A204.1 (cell line): ENCODE results near the gene MAN1C1.
"Not testable (repeated sequence)": the region's sequence is repeated elsewhere in the genome, so short reads cannot be mapped to it uniquely, and the experiment has no call there.

Experiments used
- FAIRE-seq: peaks from 2 replicates; lab custom pipeline; 2012; peaks lifted over from hg19 to GRCh38; lab: Jason Lieb, UNC

The MAN1C1 gene

DNA sequence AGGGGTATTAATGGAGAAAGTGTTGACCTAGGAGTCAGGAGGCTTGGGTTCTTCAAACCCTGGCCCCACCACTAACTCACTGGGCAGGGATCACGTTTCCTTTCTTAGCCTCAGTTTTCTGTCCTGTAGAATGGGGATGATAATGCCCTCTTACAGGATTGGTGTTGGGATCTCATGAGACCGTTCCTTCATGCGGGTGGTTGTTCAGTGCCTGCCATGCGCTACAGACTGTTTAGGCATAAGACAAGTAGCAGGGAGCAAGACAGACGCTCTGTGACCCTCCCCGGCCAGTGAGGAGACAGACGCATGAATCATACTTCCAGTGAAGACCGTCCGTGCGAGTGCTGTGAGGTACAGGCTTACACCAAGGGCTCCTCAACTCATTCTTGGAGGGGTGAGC, 81.7 kb downstream of the MAN1C1 start:
- FAIRE-seq, result no peak

DNA sequence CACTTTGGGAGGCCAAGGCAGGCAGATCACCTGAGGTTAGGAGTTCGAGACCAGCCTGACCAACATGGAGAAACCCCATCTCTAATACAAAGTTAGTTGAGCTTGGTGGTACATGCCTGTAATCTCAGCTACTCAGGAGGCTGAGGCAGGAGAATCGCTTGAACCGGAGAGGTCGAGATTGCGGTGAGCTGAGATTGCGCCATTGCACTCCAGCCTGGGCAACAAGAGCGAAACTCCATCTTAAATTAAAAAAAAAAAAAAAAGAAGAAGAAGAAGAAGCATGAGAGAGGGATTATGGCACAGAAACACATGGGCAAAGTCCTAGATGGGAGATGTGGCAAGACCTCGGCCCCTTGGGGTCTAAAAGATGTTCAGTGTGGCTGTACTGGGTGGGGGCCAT, 82.5 kb downstream of the MAN1C1 start:
- not testable (repeated sequence) for FAIRE-seq

DNA sequence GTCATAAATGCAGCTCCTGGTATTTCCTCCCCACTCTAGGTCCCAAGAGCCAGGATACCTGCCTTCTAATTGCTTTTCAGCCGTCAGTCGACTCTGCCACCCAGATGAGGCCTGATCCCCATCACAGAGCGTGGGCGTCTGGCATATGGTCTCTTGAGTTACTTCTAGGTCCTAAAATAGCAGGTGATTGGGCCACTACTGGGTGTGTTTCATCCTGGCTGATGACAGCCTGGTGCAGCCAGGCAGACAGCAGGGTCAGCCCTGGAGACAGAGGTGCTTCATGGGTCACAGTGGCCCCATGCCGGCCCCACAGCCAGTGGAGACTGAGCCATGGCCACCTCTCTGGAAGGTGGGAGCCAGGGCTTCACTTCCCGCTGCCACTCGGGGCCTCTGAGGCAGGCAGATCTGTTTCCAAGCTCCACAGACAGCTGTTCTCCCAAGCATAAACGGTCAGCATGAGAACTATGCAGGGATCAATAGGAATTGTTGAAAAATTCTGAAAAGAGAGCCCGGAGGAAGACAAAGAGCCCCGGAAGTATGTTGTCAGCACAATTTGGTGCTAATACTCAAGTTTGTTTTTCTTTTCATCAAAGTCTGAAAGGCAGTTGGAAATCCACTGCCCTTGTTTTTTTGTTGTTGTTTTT, 83.0 kb downstream of the MAN1C1 start:
- no peak for FAIRE-seq

GRCh38 chr1:25700144-25700523, 83.5 kb downstream of the MAN1C1 start:
- no peak for FAIRE-seq

DNA sequence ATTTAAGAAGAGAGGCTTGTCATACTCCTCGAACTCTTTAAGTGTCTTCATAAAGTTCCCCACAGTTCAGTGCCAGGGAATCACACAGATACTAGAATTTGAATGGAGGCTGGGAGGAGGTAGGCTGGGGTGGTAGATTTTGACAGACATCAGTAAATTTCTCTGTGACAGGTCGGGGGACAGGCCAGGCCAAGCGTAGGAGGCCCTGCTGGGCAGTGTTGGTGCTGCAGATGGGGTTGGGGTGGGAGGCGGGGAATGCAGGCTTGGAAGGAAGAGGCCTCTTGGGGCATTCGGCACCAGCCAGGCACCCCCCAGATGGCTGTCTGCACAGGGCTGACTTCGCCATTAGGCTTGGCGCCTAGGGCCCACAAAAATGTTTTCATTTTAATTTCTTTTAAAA, 84.0 kb downstream of the MAN1C1 start:
- no peak for FAIRE-seq

GRCh38 chr1:25701030-25701785, 84.6 kb downstream of the MAN1C1 start:
- FAIRE-seq, result no peak

DNA sequence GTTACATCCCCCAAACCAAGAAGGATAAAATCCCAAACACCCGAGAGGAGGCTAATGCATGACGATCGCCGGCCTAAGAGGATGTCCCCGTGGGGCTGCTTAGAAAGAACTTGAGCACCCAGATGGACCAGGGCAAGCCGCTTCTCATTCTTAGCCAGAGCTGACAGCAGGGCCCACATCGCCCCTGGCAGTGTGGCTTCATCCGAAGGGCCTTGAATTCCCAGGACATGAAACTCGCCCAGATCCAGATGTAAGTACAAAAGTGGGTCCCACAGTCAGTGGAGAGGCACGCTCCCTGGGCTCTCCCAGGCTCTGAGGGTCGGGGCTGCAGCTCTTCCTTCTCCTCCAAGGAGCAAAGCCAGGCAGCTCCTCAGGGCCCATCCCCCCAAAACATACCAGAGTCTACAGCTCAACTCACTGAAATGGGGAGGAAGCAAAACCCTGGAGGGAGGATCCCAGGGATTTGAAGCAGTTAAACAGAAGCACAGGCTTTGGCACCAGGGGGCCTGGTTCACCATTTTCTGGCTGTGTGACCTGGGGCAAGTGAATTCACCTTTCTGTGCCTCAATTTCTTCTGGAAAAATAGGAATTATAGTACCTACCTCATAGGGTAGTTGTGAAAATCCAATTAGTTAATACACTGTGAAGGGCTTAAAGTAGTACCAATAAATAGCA, 85.6 kb downstream of the MAN1C1 start:
- no peak for FAIRE-seq

GRCh38 chr1:25703041-25703440, 86.5 kb downstream of the MAN1C1 start:
- no peak for FAIRE-seq

- no peak for FAIRE-seq
Measured at GRCh38 chr1:25703671-25704266, 87.2 kb downstream of the MAN1C1 start.

DNA sequence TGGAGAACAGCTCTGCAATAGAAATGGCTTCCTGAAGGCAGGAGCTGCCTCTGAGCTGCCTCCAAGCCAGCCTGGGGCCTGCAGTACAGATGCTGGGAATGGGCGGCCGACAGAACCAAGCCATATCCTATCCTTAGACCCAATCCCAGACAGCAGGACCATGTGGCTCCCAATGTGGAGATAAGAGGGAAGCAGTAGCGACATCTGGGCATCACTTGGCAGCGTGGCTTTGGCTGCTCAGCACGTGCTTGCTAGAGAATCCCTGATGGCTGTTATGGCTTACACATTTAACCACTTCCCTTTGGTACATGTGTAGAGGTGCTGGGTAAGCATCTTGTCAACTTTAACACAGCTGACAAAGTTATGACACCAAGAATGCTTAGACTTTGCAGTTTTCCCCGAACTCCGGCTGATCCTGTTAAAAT, 87.7 kb downstream of the MAN1C1 start:
- FAIRE-seq, result no peak

- FAIRE-seq, result no peak
Measured at GRCh38 chr1:25705699-25706098, 89.1 kb downstream of the MAN1C1 start.

DNA sequence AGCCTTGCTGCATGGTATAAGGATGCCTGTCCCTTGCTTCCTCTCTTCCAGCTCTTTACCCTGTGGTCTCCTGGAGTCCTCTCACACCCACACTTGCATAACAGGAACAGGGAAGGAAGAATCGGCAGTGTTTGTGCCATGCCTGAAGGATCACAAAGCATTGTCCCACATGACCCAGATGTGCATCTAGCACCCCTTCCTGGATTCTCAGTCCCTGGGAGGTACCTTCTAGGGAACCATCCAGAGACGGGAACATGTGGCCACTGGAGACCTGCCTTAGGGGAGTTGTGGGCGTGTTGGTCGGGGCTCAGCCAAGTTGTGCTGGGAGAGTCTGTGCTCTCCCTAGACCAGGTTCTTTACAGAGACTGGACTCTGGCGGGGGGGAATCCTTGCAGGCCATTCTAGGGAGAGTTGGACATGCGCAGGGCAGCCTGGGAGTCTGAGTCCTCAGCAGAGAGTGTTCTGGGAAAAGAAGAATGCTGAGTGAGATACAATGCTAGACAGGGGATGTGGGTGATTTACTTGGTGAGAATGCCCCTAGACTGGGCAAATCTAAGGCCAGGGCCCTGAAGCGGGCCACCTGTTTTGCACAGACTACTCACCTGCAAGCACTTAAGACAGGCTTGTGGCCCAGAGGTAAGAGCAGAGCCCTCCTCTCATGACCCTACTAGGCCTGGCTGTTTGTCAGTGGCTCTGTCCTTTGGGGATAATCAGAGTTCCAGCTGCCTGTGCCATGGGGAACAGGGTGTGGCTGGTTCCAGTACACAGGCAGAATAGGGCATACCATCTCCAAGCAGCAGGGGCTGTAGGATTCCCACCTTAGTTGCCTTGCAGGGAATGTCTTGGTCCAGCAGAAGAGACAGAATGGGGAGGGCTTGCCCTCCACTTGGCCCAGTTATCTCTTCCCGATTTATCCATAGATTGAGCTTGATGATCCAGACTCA, 89.8 kb downstream of the MAN1C1 start:
- FAIRE-seq, result no peak

- FAIRE-seq, result no peak
Measured at GRCh38 chr1:25707280-25708016, 90.9 kb downstream of the MAN1C1 start.

DNA sequence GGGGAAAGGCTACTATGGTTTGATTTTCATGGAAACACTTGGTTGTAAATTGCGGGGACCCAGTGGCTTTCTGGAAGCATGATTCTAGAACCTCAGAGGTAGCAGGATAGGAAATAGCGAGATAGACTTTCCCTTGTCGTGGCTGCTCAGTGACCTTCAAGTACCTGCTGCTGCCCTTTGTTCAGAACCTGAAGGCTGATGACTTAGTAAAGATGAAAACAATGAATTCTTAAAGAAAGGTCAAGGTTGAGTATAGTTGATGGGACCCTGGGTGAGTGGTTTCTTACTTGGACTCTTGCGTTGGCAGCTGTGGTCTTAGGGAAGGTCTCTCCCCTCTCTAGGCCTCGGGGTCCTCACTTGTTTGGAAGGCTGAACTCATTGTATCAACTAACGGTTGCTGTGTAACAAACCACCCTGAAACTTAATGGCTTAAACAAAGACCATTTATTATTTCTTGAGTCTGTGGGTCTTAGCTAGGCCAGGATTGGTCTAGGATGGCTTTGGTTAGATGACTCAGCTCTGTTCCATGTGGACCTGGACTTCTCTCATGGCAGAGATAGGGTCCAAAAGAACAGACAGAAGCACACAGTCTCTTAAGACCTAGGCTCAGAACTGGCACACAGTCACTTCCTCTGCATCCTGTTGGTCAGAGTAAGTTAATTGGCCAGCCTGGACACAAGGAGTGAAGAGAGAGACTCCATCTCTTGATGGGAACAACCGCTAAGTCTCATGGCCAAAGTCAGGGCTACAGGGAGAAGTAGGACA, 94.2 kb downstream of the MAN1C1 start:
- no peak for FAIRE-seq

GRCh38 chr1:25711555-25712298, 95.1 kb downstream of the MAN1C1 start:
- FAIRE-seq, result no peak

DNA sequence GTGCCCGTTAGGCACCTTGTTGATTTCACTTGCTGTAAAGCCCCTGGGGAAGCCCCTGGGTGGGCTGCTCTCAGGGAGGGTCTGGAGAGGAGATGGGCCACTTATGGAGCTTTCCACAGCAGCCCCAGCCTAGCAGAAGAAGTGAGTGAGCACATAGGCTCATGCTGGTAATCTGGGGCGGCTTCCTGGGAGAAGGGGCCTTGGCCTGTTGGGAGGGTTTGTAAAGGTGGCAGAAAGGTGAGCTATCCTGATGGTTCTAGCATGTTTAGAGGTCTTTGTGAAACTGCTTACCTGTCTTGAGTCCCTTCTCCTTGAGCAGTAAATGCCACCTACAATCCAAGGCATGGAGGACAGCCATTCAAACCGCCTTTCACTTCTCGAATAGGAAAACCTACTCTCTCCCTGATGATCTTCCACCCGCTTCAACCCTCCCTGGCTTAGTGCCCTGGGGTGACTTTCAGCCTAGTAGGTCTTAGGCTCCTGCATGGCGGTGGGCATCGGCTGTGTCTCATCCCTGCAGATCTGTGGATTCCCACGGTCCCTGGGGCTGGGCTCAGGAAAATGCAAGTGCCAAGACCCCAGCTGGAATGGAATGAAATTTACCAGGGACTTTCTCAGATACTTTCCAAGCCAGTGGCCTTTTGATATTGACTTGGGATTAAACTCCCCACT, 95.8 kb downstream of the MAN1C1 start:
- no peak for FAIRE-seq

DNA sequence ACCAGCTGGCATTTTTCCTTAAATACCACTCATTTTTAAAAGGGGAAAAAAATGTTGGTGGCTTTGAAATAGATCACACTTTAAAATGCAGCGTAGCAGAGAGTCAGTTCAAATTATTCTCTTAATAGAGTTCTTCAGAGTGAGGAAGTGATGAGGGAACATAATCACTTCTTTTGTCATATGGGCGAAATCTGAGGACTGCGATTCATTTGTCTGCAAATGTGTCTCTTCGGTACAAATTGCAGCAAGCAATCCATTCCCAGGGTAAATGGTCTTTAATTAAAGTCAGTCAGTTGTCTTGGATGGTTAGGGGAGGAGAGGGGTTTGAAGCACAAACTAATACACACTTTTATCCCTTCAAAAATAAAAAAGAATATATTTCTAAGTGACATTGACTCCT, 97.4 kb downstream of the MAN1C1 start:
- no peak for FAIRE-seq

- no peak for FAIRE-seq
Measured at GRCh38 chr1:25714372-25714931, 97.9 kb downstream of the MAN1C1 start.

DNA sequence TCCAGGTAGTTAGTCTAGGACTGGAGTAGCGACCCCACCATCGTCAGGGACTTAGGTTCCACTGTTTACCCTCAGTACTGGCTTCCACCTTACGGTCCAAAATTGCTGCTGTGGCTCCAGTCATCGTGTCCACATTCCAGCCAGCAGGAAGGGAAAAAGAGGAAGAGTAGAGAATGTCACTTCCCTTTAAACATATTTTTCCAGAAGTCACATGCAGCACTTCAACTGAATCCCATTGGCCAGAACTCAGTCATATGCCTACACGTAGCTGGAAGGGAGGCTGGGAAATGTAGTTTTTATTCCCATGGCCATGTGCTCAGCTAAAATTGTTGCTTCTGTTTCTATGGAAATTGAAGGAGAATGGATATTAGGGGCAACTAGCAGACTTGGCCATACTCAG, 99.3 kb downstream of the MAN1C1 start:
- no peak for FAIRE-seq
